Heart left ventricle (tissue), 16 donors: ENCODE results near the gene HDAC8. TPM values are rescaled to one million over a fixed set of nuclear protein-coding genes. Genes with fewer than 3 reads are reported as not detected.

Source experiments
- ATAC-seq, 4 donors: fragments of 200-7000 bp; cut with Tn5 transposase; one replicate each; pipeline ENCODE4 v1.9.1; 2020 to 2022; ENCODE audit warnings: moderate library complexity in 4 of 4, mild to moderate bottlenecking in 3 of 4, moderate number of reproducible peaks in 1 of 4
- DNase-seq, 5 donors: peaks; one replicate each; pipeline ENCODE4 v3.0.0-alpha.2; 2020
- H3K27ac ChIP-seq, 12 donors: fragments of 200-600 bp; sonication (generic) in 4 of 12; one replicate each; pipeline versions ENCODE4 v1.5.0 to v1.8.0; 2016 to 2022; ENCODE audit warnings: mild to moderate bottlenecking in 2 of 12
- H3K27me3 ChIP-seq, 9 donors: fragments of 200-600 bp; sonication (generic) in 2 of 9; one replicate each; pipeline versions ENCODE4 v1.5.1 to v1.8.0; 2016 to 2022; ENCODE audit warnings: mild to moderate bottlenecking in 3 of 9
- H3K36me3 ChIP-seq, 9 donors: fragments of 200-600 bp; sonication (generic) in 2 of 9; one replicate each; pipeline versions ENCODE4 v1.5.0 to v1.8.0; 2018 to 2022; ENCODE audit warnings: mild to moderate bottlenecking in 2 of 9
- H3K4me1 ChIP-seq, 12 donors: fragments of 200-600 bp; sonication (generic) in 4 of 12; one replicate each; pipeline versions ENCODE4 v1.5.0 to v1.8.0; 2016 to 2022; ENCODE audit warnings: mild to moderate bottlenecking in 3 of 12
- H3K4me3 ChIP-seq, 12 donors: fragments of 200-600 bp; sonication (generic) in 4 of 12; one replicate each; pipeline versions ENCODE4 v1.5.0 to v1.8.0; 2017 to 2022; ENCODE audit warnings: mild to moderate bottlenecking in 9 of 12, moderate library complexity in 4 of 12
- H3K9me3 ChIP-seq, 12 donors: fragments of 200-600 bp; sonication (generic) in 4 of 12; one replicate each; pipeline versions ENCODE4 v1.5.0 to v1.8.0; 2016 to 2022; ENCODE audit warnings: mild to moderate bottlenecking in 1 of 12
- CTCF ChIP-seq, 12 donors: fragments of 200-600 bp; sonication (generic) in 4 of 12; IDR thresholded peaks; one replicate each; pipeline versions ENCODE4 v1.5.0 to v1.8.0; 2018 to 2022; ENCODE audit warnings: antibody characterized with exemption in 12 of 12, mild to moderate bottlenecking in 5 of 12
- POLR2A ChIP-seq, 2 donors: fragments of 450-650 bp; IDR thresholded peaks; one replicate each; pipeline ENCODE4 v1.6.1; 2017; ENCODE audit warnings: antibody characterized with exemption in 2 of 2, mild to moderate bottlenecking in 2 of 2, moderate library complexity in 2 of 2
- WGBS, 4 donors: extraction: QIAGEN DNeasy Blood & Tissue Kit in 2 of 4; methylation state at CpG; one replicate each; pipeline versions ENCODE4 v1.1.5 to v1.1.7; 2013 to 2018; 5-methylcytosine and 5-hydroxymethylcytosine counted together
- intact Hi-C, 10 donors: fragments of 100-400 bp; cut with DNase I; formaldehyde crosslinking; loops; one replicate each; pipeline versions ENCODE4 v1.11.1 to v1.14.2; 2022
- polyA plus RNA-seq, 2 donors: library from polyadenylated mRNA; stranded (reverse); fragments of 200-250 nt; gene quantifications; one replicate each; pipeline ENCODE4 v1.2.3, GENCODE V29; 2013
- total RNA-seq, 9 donors: library from RNA; depleted of rRNA in 2 of 9; stranded (reverse); fragments of >200 nt in 2 of 9; fragmentation: NEBNext Ultra II Directional in 3 of 9; extraction: Animal tissue kit (Norgen Biotek cat#: 25700) in 3 of 9; gene quantifications; one replicate each; pipeline versions ENCODE4 v1.1.0 to v1.2.4, GENCODE V29; 2016 to 2023
- donor health status: ischemic (EF 13 %, LVEDD 7.1; RV severe dilation, severe dysfunction).
- donor health status: healthy with polysubstance abuse.
- donor health status: DM: no; HTN: yes; CAD: no.
- donor health status: DM: no; HTN: no; CAD: no.
- donor health status: ischemic (EF 25% LVEDD 6.9; RV normal size, moderate dysfunction).
- donor health status: ischemic (EF 25% LVEDD 5.7; RV mildly dilated, moderate dysfunction).
- donor health status: healthy.
- donor health status: DM: yes; HTN: yes; CAD: no.
- donor health status: ischemic (EF 35%, LVEDD 5.7; RV mildly dilated, moderate dysfunction).
- donor health status: nonischemic (EF 11% LVEDD 7.7; RV severe dilation, severe dysfunction).
- donor health status: DM: yes; HTN: yes; CAD: no.
- donor health status: PGD.
- donor health status: ischemic (EF 29% LVEDD 5.4; RV normal size, mild dysfunction).
- donor health status: nonischemic (EF 23%, LVEDD 6.1; RV moderate dilation, normal function).

HDAC8 gene
- total and polyA plus RNA-seq, 11 donors = 16.1 to 28.1 (median 18.6) TPM

GRCh38 chrX:72478853-72479252 is 93.8 kb downstream of the HDAC8 start:
- intact Hi-C loops = no loop called here
- Histone ChIP-seq H3K36me3 (peaks cover 0 to 6% (median 0%) of the 10 kb centered on the region in 9 donors), H3K9me3 (peaks cover 0 to 8% (median 0%) of the 10 kb centered on the region in 12 donors), H3K27ac (no peak overlapping the region), H3K27me3 (peaks cover 0 to 7% (median 0%) of the 10 kb centered on the region in 9 donors), H3K4me3 (no peak overlapping the region), H3K4me1 (no peaks in the 10 kb centered on the region)
- no peak for DNase-seq
- no peak for TF ChIP-seq CTCF (IDR thresholded peaks at IDR 0.05)
- no peak for TF ChIP-seq POLR2A (IDR thresholded peaks at IDR 0.05)
- ATAC-seq = no peak
- 79 to 89% (median 85%) methylated on average over 9 of the region's 9 CpGs for WGBS, 4 donors

- H3K27me3 ChIP-seq = peaks cover 0 to 7% (median 0%) of the 10 kb centered on the region in 9 donors
- peaks cover 0 to 6% (median 0%) of the 10 kb centered on the region in 9 donors for H3K36me3 ChIP-seq
- intact Hi-C loops = no loop called here
- ATAC-seq (no peak), DNase-seq (no peak)
- peaks cover 0 to 4% (median 0%) of the 10 kb centered on the region in 12 donors for H3K9me3 ChIP-seq
- WGBS, 4 donors = 68 to 87% (median 79%) methylated on average over 8 of the region's 8 CpGs
- no peak for TF ChIP-seq POLR2A (IDR thresholded peaks at IDR 0.05)
- no peak for TF ChIP-seq CTCF (IDR thresholded peaks at IDR 0.05)
- no peak overlapping the region for H3K4me3 ChIP-seq
- H3K4me1 ChIP-seq = no peaks in the 10 kb centered on the region
- no peak overlapping the region for H3K27ac ChIP-seq
Measured at GRCh38 chrX:72478351-72478750, 94.3 kb downstream of the HDAC8 start.

GRCh38 chrX:72477781-72478181 is 94.9 kb downstream of the HDAC8 start:
- intact Hi-C loops = no loop called here
- no peaks in the 10 kb centered on the region for H3K9me3 ChIP-seq
- H3K27me3 ChIP-seq = peaks cover 0 to 7% (median 0%) of the 10 kb centered on the region in 9 donors
- WGBS, 4 donors = 80 to 84% (median 83%) methylated on average over 4 of the region's 4 CpGs
- no peak overlapping the region for H3K27ac ChIP-seq
- DNase-seq = no peak
- H3K4me3 ChIP-seq = no peak overlapping the region
- no peak for ATAC-seq
- TF ChIP-seq POLR2A (IDR thresholded peaks at IDR 0.05) (no peak), CTCF (IDR thresholded peaks at IDR 0.05) (no peak)
- no peaks in the 10 kb centered on the region for H3K4me1 ChIP-seq
- H3K36me3 ChIP-seq = peaks cover 0 to 4% (median 0%) of the 10 kb centered on the region in 9 donors

- no peak overlapping the region for H3K4me3 ChIP-seq
- DNase-seq (no peak), ATAC-seq (no peak)
- no peaks in the 10 kb centered on the region for H3K9me3 ChIP-seq
- peaks cover 0 to 4% (median 0%) of the 10 kb centered on the region in 9 donors for H3K36me3 ChIP-seq
- H3K27ac ChIP-seq = no peak overlapping the region
- intact Hi-C loops = no loop called here
- no peaks in the 10 kb centered on the region for H3K4me1 ChIP-seq
- peaks cover 0 to 7% (median 0%) of the 10 kb centered on the region in 9 donors for H3K27me3 ChIP-seq
- 75 to 92% (median 83%) methylated on average over 2 of the region's 2 CpGs for WGBS, 4 donors
- TF ChIP-seq POLR2A (IDR thresholded peaks at IDR 0.05) (no peak), CTCF (IDR thresholded peaks at IDR 0.05) (no peak)
Measured at GRCh38 chrX:72477376-72477775, 95.3 kb downstream of the HDAC8 start.
